Activated naive CD4-positive, alpha-beta T cell treated with anti-CD3 and anti-CD28 coated beads, Interleukin-2, amount 10 ng/mL, durations not matched to agents 7 days and 5 days (primary cell): Measurements from ENCODE around the gene KCNG4.

Experiments used
- CTCF ChIA-PET: fragments of 350-600 bp; sonication (Branson Sonifier 250); formaldehyde crosslinking; loops from one replicate; lab custom pipeline; 2021; ENCODE audit warnings: antibody characterized with exemption; lab: Charles Lee
- DNase-seq: peaks from one replicate; pipeline ENCODE4 v3.0.0-alpha.2; 2020
- H3K27ac Mint-ChIP-seq: one replicate; pipeline ENCODE4 v1.8.0; 2021; ENCODE audit warnings: mild to moderate bottlenecking, moderate library complexity, mixed read lengths
- H3K27me3 Mint-ChIP-seq: one replicate; pipeline ENCODE4 v1.8.0; 2021; ENCODE audit warnings: mild to moderate bottlenecking, mixed read lengths
- H3K36me3 Mint-ChIP-seq: one replicate; pipeline ENCODE4 v1.8.0; 2021; ENCODE audit warnings: mixed read lengths
- H3K4me1 Mint-ChIP-seq: one replicate; pipeline ENCODE4 v1.8.0; 2021; ENCODE audit warnings: mixed read lengths
- H3K4me3 Mint-ChIP-seq: one replicate; pipeline ENCODE4 v1.8.0; 2021; ENCODE audit warnings: mild to moderate bottlenecking, moderate library complexity, mixed read lengths
- H3K9me3 Mint-ChIP-seq: one replicate; pipeline ENCODE4 v1.8.0; 2021; ENCODE audit warnings: mixed read lengths

The KCNG4 gene

GRCh38 chr16:84184775-84185174 is 55.0 kb downstream of the KCNG4 start:
- Mint-ChIP-seq H3K4me1 (peaks cover 25% of the 10 kb centered on the region), H3K4me3 (peak overlapping the region; percentile 88), H3K27me3 (no peaks in the 10 kb centered on the region), H3K9me3 (no peaks in the 10 kb centered on the region), H3K36me3 (peaks cover 20% of the 10 kb centered on the region), H3K27ac (no peak overlapping the region)
- no peak for DNase-seq
- CTCF ChIA-PET: interaction anchor here (4.7 kb wide), 1 partner anchor 8 kb away, joined by 40 read pairs; no protein-coding TSS in a partner anchor

- DNase-seq: no peak
- H3K36me3 Mint-ChIP-seq: peaks cover 20% of the 10 kb centered on the region
- no peaks in the 10 kb centered on the region for H3K9me3 Mint-ChIP-seq
- H3K27ac Mint-ChIP-seq: no peak overlapping the region
- CTCF ChIA-PET: interaction anchor here (4.7 kb wide), 1 partner anchor 8 kb away, joined by 40 read pairs; no protein-coding TSS in a partner anchor
- H3K4me3 Mint-ChIP-seq: no peak overlapping the region
- no peaks in the 10 kb centered on the region for H3K27me3 Mint-ChIP-seq
- peaks cover 25% of the 10 kb centered on the region for H3K4me1 Mint-ChIP-seq
Measured at GRCh38 chr16:84183911-84184591, 55.8 kb downstream of the KCNG4 start.

- Mint-ChIP-seq H3K36me3 (peaks cover 20% of the 10 kb centered on the region), H3K27me3 (no peaks in the 10 kb centered on the region), H3K9me3 (no peaks in the 10 kb centered on the region), H3K27ac (no peak overlapping the region), H3K4me3 (no peak overlapping the region), H3K4me1 (peaks cover 25% of the 10 kb centered on the region)
- CTCF ChIA-PET: interaction anchor here (4.7 kb wide), 1 partner anchor 7 kb away, joined by 40 read pairs; no protein-coding TSS in a partner anchor
- DNase-seq: no peak
Measured at GRCh38 chr16:84183572-84183875, 56.3 kb downstream of the KCNG4 start.

- Mint-ChIP-seq H3K4me1 (peaks cover 25% of the 10 kb centered on the region), H3K4me3 (no peak overlapping the region), H3K9me3 (no peaks in the 10 kb centered on the region), H3K27me3 (no peaks in the 10 kb centered on the region), H3K27ac (no peak overlapping the region), H3K36me3 (peaks cover 21% of the 10 kb centered on the region)
- CTCF ChIA-PET: interaction anchor here (1.0 to 4.7 kb wide), 3 partner anchors 6 to 117 kb away, joined by 3 to 40 read pairs (median 3); no protein-coding TSS in a partner anchor
- DNase-seq: no peak
Measured at GRCh38 chr16:84182680-84183571, 56.9 kb downstream of the KCNG4 start.

GRCh38 chr16:84182104-84182503 is 57.7 kb downstream of the KCNG4 start:
- CTCF ChIA-PET: interaction anchor here (1.0 kb wide), 2 partner anchors 99 to 116 kb away, joined by 3 read pairs; no protein-coding TSS in a partner anchor
- Mint-ChIP-seq H3K27ac (no peak overlapping the region), H3K4me3 (no peak overlapping the region), H3K4me1 (peaks cover 25% of the 10 kb centered on the region), H3K36me3 (peaks cover 21% of the 10 kb centered on the region), H3K9me3 (no peaks in the 10 kb centered on the region), H3K27me3 (no peaks in the 10 kb centered on the region)
- DNase-seq: no peak

GRCh38 chr16:84181144-84181915 is 58.5 kb downstream of the KCNG4 start:
- H3K9me3 Mint-ChIP-seq: no peaks in the 10 kb centered on the region
- H3K27me3 Mint-ChIP-seq: no peaks in the 10 kb centered on the region
- CTCF ChIA-PET: interaction anchor here (1.4 kb wide), 1 partner anchor 97 kb away, joined by 3 read pairs; no protein-coding TSS in a partner anchor
- no peak overlapping the region for H3K27ac Mint-ChIP-seq
- peaks cover 22% of the 10 kb centered on the region for H3K4me1 Mint-ChIP-seq
- H3K4me3 Mint-ChIP-seq: no peak overlapping the region
- DNase-seq: no peak
- peaks cover 17% of the 10 kb centered on the region for H3K36me3 Mint-ChIP-seq

- H3K9me3 Mint-ChIP-seq: no peaks in the 10 kb centered on the region
- peaks cover 14% of the 10 kb centered on the region for H3K4me1 Mint-ChIP-seq
- DNase-seq: no peak
- no peak overlapping the region for H3K27ac Mint-ChIP-seq
- H3K36me3 Mint-ChIP-seq: peaks cover 17% of the 10 kb centered on the region
- no peak overlapping the region for H3K4me3 Mint-ChIP-seq
- peaks cover 4% of the 10 kb centered on the region for H3K27me3 Mint-ChIP-seq
- CTCF ChIA-PET: interaction anchor here (1.4 kb wide), 1 partner anchor 96 kb away, joined by 3 read pairs; no protein-coding TSS in a partner anchor
Measured at GRCh38 chr16:84180519-84181140, 59.2 kb downstream of the KCNG4 start.

- Mint-ChIP-seq H3K4me3 (no peak overlapping the region), H3K36me3 (peaks cover 17% of the 10 kb centered on the region), H3K9me3 (no peaks in the 10 kb centered on the region), H3K27ac (no peak overlapping the region), H3K4me1 (peaks cover 6% of the 10 kb centered on the region), H3K27me3 (peaks cover 4% of the 10 kb centered on the region)
- no peak for DNase-seq
- CTCF ChIA-PET: interaction anchor here (1.4 to 10.5 kb wide), 2 partner anchors 92 to 95 kb away, joined by 3 to 123 read pairs; no protein-coding TSS in a partner anchor
Measured at GRCh38 chr16:84179612-84180320, 60.0 kb downstream of the KCNG4 start.

GRCh38 chr16:84178892-84179611 is 60.8 kb downstream of the KCNG4 start:
- CTCF ChIA-PET: interaction anchor here (1.0 to 10.5 kb wide), 3 partner anchors 6 to 92 kb away, joined by 3 to 123 read pairs (median 40); partner anchors contain the start of gene TAF1C
- Mint-ChIP-seq H3K9me3 (no peaks in the 10 kb centered on the region), H3K36me3 (peaks cover 12% of the 10 kb centered on the region), H3K4me3 (no peak overlapping the region), H3K27ac (no peak overlapping the region), H3K4me1 (no peaks in the 10 kb centered on the region), H3K27me3 (peaks cover 4% of the 10 kb centered on the region)
- no peak for DNase-seq

- Mint-ChIP-seq H3K27ac (no peak overlapping the region), H3K36me3 (peaks cover 10% of the 10 kb centered on the region), H3K4me3 (no peak overlapping the region), H3K9me3 (no peaks in the 10 kb centered on the region), H3K27me3 (peaks cover 6% of the 10 kb centered on the region), H3K4me1 (no peaks in the 10 kb centered on the region)
- CTCF ChIA-PET: interaction anchor here (1.0 to 10.5 kb wide), 3 partner anchors 7 to 91 kb away, joined by 3 to 123 read pairs (median 40); partner anchors contain the start of gene TAF1C
- no peak for DNase-seq
Measured at GRCh38 chr16:84178146-84178765, 61.6 kb downstream of the KCNG4 start.

- peaks cover 9% of the 10 kb centered on the region for H3K27me3 Mint-ChIP-seq
- no peak overlapping the region for H3K4me3 Mint-ChIP-seq
- no peak for DNase-seq
- no peaks in the 10 kb centered on the region for H3K9me3 Mint-ChIP-seq
- CTCF ChIA-PET: interaction anchor here (4.7 to 10.5 kb wide), 2 partner anchors 8 to 90 kb away, joined by 40 to 123 read pairs; partner anchors contain the start of gene TAF1C
- H3K27ac Mint-ChIP-seq: no peak overlapping the region
- peaks cover 7% of the 10 kb centered on the region for H3K36me3 Mint-ChIP-seq
- H3K4me1 Mint-ChIP-seq: no peaks in the 10 kb centered on the region
Measured at GRCh38 chr16:84177741-84178073, 62.1 kb downstream of the KCNG4 start.
